ENCODE measurements around the gene NFYB.

The NFYB gene

GRCh38 chr12:104143002-104143401 lies 5.0 kb upstream of the NFYB start:
- TF ChIP-seq RAD21 (IDR thresholded peaks at IDR 0.05; ENCODE audit: low read depth) = no peak
- no peak for TF ChIP-seq MAX (IDR thresholded peaks at IDR 0.05)
- no peak for TF ChIP-seq NFIC (IDR thresholded peaks at IDR 0.05)
- TF ChIP-seq REST (IDR thresholded peaks at IDR 0.05; ENCODE audit: low read depth) = no peak
- TF ChIP-seq TAF1 (IDR thresholded peaks at IDR 0.05; ENCODE audit: low read depth) = no peak
- no peak for TF ChIP-seq USF1 (IDR thresholded peaks at IDR 0.05)
- TF ChIP-seq ZBTB7A (IDR thresholded peaks at IDR 0.05; ENCODE audit: low read depth) = no peak

- TF ChIP-seq CEBPB (IDR thresholded peaks at IDR 0.05) = no peak
- TF ChIP-seq EGR1 (IDR thresholded peaks at IDR 0.05) = no peak
- TF ChIP-seq RAD21 (IDR thresholded peaks at IDR 0.05; ENCODE audit: low read depth) = no peak
- no peak for TF ChIP-seq REST (IDR thresholded peaks at IDR 0.05; ENCODE audit: low read depth)
- no peak for TF ChIP-seq TEAD4 (IDR thresholded peaks at IDR 0.05)
- TF ChIP-seq YY1 (IDR thresholded peaks at IDR 0.05; ENCODE audit: low read depth) = no peak
- TF ChIP-seq FOXM1 (IDR thresholded peaks at IDR 0.05; ENCODE audit: borderline replicate concordance, low read depth) = no peak
- no peak for TF ChIP-seq MAX (IDR thresholded peaks at IDR 0.05)
- TF ChIP-seq USF1 (IDR thresholded peaks at IDR 0.05) = no peak
- no peak for TF ChIP-seq NFIC (IDR thresholded peaks at IDR 0.05)
- TF ChIP-seq CREB1 (IDR thresholded peaks at IDR 0.05; ENCODE audit: low read depth) = no peak
- no peak for TF ChIP-seq TCF12 (IDR thresholded peaks at IDR 0.05; ENCODE audit: low read depth)
- no peak for TF ChIP-seq ZBTB7A (IDR thresholded peaks at IDR 0.05; ENCODE audit: low read depth)
- no peak for TF ChIP-seq TAF1 (IDR thresholded peaks at IDR 0.05; ENCODE audit: low read depth)
- TF ChIP-seq EP300 (IDR thresholded peaks at IDR 0.05; ENCODE audit: borderline replicate concordance) = no peak
These were observed 4.5 kb upstream of the NFYB start for GRCh38 chr12:104142543-104142942.

- TF ChIP-seq ZBTB7A (IDR thresholded peaks at IDR 0.05; ENCODE audit: low read depth) = no peak
- no peak for TF ChIP-seq TAF1 (IDR thresholded peaks at IDR 0.05; ENCODE audit: low read depth)
- TF ChIP-seq FOXM1 (IDR thresholded peaks at IDR 0.05; ENCODE audit: borderline replicate concordance, low read depth) = no peak
- no peak for TF ChIP-seq CREB1 (IDR thresholded peaks at IDR 0.05; ENCODE audit: low read depth)
- TF ChIP-seq REST (IDR thresholded peaks at IDR 0.05; ENCODE audit: low read depth) = no peak
- TF ChIP-seq TEAD4 (IDR thresholded peaks at IDR 0.05) = no peak
- no peak for TF ChIP-seq CEBPB (IDR thresholded peaks at IDR 0.05)
- no peak for TF ChIP-seq YY1 (IDR thresholded peaks at IDR 0.05; ENCODE audit: low read depth)
- TF ChIP-seq RAD21 (IDR thresholded peaks at IDR 0.05; ENCODE audit: low read depth) = no peak
- no peak for TF ChIP-seq EP300 (IDR thresholded peaks at IDR 0.05; ENCODE audit: borderline replicate concordance)
- TF ChIP-seq MAX (IDR thresholded peaks at IDR 0.05) = no peak
- no peak for TF ChIP-seq NFIC (IDR thresholded peaks at IDR 0.05)
- TF ChIP-seq EGR1 (IDR thresholded peaks at IDR 0.05) = no peak
- TF ChIP-seq TCF12 (IDR thresholded peaks at IDR 0.05; ENCODE audit: low read depth) = no peak
- no peak for TF ChIP-seq USF1 (IDR thresholded peaks at IDR 0.05)
These were observed 765 bp upstream of the NFYB start for GRCh38 chr12:104138797-104139152.
